ENCODE data around the gene TBC1D26. TPM values are rescaled to one million over a fixed set of nuclear protein-coding genes. Genes with fewer than 3 reads are reported as not detected.

The TBC1D26 gene
- total and polyA plus RNA-seq, 7 donors: 0.05 TPM; not detected in 6

DNA sequence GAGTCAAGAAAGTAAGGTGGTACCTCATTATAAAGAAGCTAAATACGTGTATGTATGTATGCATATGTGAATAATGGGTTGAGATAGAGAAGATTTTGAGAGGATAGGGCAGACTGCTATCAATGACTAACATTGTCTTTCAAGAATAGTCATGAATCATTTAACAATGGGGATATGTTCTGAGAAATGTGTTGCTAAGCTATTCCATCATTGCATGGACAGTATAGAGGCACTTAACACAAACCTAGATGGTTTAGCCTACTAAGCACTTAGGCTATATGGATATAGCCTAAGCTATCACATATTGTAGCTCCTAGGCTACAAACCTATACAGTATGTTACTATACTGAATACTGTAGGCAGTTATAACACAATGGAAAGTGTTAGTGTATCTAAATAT is 45.2 kb downstream of the TBC1D26 start:
- H3K9me3 ChIP-seq: no peaks in the 10 kb centered on the region
- H3K36me3 ChIP-seq (ENCODE audit: insufficient read depth in 1 of 2, low read depth in 1 of 2): no peaks in the 10 kb centered on the region
- H3K4me3 ChIP-seq: no peak overlapping the region
- intact Hi-C loops (cut with DNase I): no loop called here
- ATAC-seq (no peak), DNase-seq (no peak)
- H3K4me1 ChIP-seq: no peaks in the 10 kb centered on the region
- no peak overlapping the region for H3K27ac ChIP-seq
- peaks cover 0 to 6% (median 0%) of the 10 kb centered on the region in 3 donors for H3K27me3 ChIP-seq (ENCODE audit: insufficient read depth in 3 of 3, low read length in 2 of 3)
- TF ChIP-seq, protein P1, sequence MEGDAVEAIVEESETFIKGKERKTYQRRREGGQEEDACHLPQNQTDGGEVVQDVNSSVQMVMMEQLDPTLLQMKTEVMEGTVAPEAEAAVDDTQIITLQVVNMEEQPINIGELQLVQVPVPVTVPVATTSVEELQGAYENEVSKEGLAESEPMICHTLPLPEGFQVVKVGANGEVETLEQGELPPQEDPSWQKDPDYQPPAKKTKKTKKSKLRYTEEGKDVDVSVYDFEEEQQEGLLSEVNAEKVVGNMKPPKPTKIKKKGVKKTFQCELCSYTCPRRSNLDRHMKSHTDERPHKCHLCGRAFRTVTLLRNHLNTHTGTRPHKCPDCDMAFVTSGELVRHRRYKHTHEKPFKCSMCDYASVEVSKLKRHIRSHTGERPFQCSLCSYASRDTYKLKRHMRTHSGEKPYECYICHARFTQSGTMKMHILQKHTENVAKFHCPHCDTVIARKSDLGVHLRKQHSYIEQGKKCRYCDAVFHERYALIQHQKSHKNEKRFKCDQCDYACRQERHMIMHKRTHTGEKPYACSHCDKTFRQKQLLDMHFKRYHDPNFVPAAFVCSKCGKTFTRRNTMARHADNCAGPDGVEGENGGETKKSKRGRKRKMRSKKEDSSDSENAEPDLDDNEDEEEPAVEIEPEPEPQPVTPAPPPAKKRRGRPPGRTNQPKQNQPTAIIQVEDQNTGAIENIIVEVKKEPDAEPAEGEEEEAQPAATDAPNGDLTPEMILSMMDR (IDR thresholded peaks at IDR 0.05): no peak
- 60 to 84% (median 77%) methylated on average over 1 of the region's 1 CpG for WGBS, 3 donors

DNA sequence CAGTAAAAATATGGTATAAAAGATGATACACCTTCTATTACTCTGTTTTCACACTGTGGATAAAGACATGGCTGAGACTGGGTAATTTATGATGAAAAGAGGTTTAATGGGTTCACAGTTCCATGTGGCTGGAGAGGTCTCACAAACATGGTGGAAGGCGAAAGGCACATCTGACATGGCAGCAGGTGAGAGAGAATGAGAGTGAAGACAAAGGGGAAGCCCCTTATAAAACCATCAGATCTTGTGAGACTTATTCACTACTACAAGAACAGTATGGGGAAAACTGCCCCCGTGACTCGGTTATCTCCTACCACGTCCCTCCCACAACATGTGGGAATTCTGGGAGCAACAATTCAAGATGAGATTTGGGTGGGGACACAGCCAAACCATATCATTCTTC is 45.6 kb downstream of the TBC1D26 start:
- Histone ChIP-seq H3K4me3 (no peak overlapping the region), H3K36me3 (ENCODE audit: insufficient read depth in 1 of 2, low read depth in 1 of 2) (no peaks in the 10 kb centered on the region), H3K27ac (no peak overlapping the region), H3K27me3 (ENCODE audit: insufficient read depth in 3 of 3, low read length in 2 of 3) (peaks cover 0 to 10% (median 0%) of the 10 kb centered on the region in 3 donors), H3K4me1 (no peaks in the 10 kb centered on the region), H3K9me3 (no peaks in the 10 kb centered on the region)
- TF ChIP-seq, protein P1 (IDR thresholded peaks at IDR 0.05): no peak
- 91 to 100% (median 94%) methylated on average over 4 of the region's 4 CpGs for WGBS, 3 donors
- intact Hi-C loops (cut with DNase I): no loop called here
- DNase-seq: no peak
- no peak for ATAC-seq

DNA sequence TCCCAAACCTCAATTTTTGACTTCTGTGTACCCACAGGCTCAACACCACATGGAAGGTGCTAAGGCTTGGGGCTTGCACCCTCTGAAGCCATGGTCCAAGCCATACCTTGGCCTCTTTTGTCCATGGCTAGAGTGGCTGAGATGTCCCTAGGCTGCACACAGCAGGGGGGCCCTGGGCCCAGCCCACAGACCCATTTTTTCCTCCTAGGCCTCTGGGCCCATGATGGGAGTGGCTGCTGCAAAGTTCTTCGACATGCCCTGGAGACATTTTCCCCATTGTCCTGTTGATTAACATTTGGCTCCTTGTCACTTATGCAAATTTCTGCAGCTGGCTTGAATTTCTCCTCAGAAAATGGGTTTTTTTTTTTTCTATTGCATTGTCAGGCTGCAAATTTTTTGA is 47.0 kb downstream of the TBC1D26 start:
- TF ChIP-seq, protein P1 (IDR thresholded peaks at IDR 0.05): no peak
- ATAC-seq (no peak), DNase-seq (no peak)
- H3K27ac ChIP-seq: no peak overlapping the region
- WGBS, 3 donors: 73 to 88% (median 85%) methylated on average over 1 of the region's 1 CpG
- H3K9me3 ChIP-seq: no peaks in the 10 kb centered on the region
- intact Hi-C loops (cut with DNase I): no loop called here
- peaks cover 0 to 18% (median 3%) of the 10 kb centered on the region in 3 donors for H3K27me3 ChIP-seq (ENCODE audit: insufficient read depth in 3 of 3, low read length in 2 of 3)
- H3K4me1 ChIP-seq: no peaks in the 10 kb centered on the region
- no peak overlapping the region for H3K4me3 ChIP-seq
- H3K36me3 ChIP-seq (ENCODE audit: insufficient read depth in 1 of 2, low read depth in 1 of 2): no peaks in the 10 kb centered on the region

DNA sequence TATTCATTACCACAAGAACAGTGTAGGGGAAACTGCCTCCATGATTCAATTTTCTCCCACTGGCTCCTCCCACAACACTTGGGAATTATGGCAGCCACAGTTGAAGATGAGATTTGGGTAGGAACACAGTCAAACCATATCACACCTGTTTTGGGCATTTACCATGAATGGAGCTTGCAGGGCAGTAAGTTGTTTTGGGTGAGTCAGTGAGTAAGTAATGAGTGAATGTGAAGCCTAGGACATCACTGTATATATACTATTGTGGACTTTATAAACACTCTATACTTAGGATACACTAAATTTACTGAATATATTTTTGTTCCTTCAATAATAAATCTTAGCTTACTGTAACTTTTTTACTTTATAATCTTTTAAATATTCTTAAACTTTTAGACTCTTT is 48.1 kb downstream of the TBC1D26 start:
- intact Hi-C loops (cut with DNase I): no loop called here
- DNase-seq: no peak
- ATAC-seq: no peak

DNA sequence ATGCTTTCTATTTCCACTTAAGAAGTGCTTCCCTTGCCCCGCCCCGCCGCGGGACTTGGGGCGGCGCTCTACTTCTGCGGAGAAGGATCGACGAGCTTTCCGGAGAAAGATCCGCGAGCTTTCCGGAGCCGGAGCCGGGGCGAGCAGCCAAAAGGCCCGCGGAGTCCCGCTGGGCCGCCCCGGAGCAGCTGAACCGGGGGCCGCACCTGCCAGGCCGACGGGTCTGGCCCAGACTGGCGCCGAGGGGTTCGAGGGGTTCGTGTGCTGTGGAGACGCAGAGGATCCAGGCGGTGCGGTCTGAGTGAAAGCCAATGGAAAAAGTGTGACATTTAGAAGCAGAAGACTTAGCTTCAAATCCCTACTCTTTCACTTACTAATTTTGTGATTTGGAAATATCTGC is 50.8 kb downstream of the TBC1D26 start:
- Histone ChIP-seq H3K4me1 (no peaks in the 10 kb centered on the region), H3K27me3 (ENCODE audit: insufficient read depth in 3 of 3, low read length in 2 of 3) (peaks cover 0 to 30% (median 3%) of the 10 kb centered on the region in 3 donors), H3K36me3 (ENCODE audit: insufficient read depth in 1 of 2, low read depth in 1 of 2) (no peaks in the 10 kb centered on the region), H3K4me3 (peak overlapping the region; percentile 59), H3K9me3 (no peaks in the 10 kb centered on the region), H3K27ac (peak overlapping the region; percentile 36)
- ATAC-seq (peak in 2 of 4 donors; percentile 16 to 54), DNase-seq (peak; percentile 66 to 79)
- WGBS, 3 donors: 3 to 7% (median 3%) methylated on average over 29 to 32 of the region's 32 CpGs
- intact Hi-C loops (cut with DNase I): no loop called here
- TF ChIP-seq, protein P1 (IDR thresholded peaks at IDR 0.05): no peak

More for the DNA sequence above, 48.1 kb downstream of the TBC1D26 start:
- Histone ChIP-seq H3K4me3 (no peak overlapping the region), H3K27me3 (ENCODE audit: insufficient read depth in 3 of 3, low read length in 2 of 3) (peaks cover 0 to 27% (median 3%) of the 10 kb centered on the region in 3 donors), H3K9me3 (no peaks in the 10 kb centered on the region), H3K36me3 (ENCODE audit: insufficient read depth in 1 of 2, low read depth in 1 of 2) (no peaks in the 10 kb centered on the region), H3K27ac (no peak overlapping the region), H3K4me1 (no peaks in the 10 kb centered on the region)
- TF ChIP-seq, protein P1 (IDR thresholded peaks at IDR 0.05): no peak
